ENCODE data around the gene GDPD5. TPM values are rescaled to one million over a fixed set of nuclear protein-coding genes. Genes with fewer than 3 reads are reported as not detected.

The GDPD5 gene
- total RNA-seq, 1 donor from 2014 or later: 36.6 TPM

- Histone ChIP-seq H3K4me1 (peaks cover 24% of the 10 kb centered on the region), H3K27ac (no peak overlapping the region), H3K27me3 (no peaks in the 10 kb centered on the region), H3K4me3 (no peak overlapping the region), H3K36me3 (no peaks in the 10 kb centered on the region), H3K9me3 (no peaks in the 10 kb centered on the region)
- intact Hi-C loops (cut with DNase I): no loop called here
- DNase-seq (ENCODE audit: extremely low spot score in 2 of 2): no peak
- no peak for TF ChIP-seq POLR2A (IDR thresholded peaks at IDR 0.05)
- TF ChIP-seq CTCF (IDR thresholded peaks at IDR 0.05): no peak
- no peak for TF ChIP-seq POLR2AphosphoS5 (IDR thresholded peaks at IDR 0.05; ENCODE audit: insufficient read depth in 1 of 2, low read depth in 1 of 2)
Measured at GRCh38 chr11:75477614-75477935, 48.2 kb downstream of the GDPD5 start.

GRCh38 chr11:75476739-75477613 lies 48.8 kb downstream of the GDPD5 start:
- H3K4me3 ChIP-seq: no peak overlapping the region
- TF ChIP-seq CTCF (IDR thresholded peaks at IDR 0.05) (no peak), POLR2A (IDR thresholded peaks at IDR 0.05) (no peak), POLR2AphosphoS5 (IDR thresholded peaks at IDR 0.05; ENCODE audit: insufficient read depth in 1 of 2, low read depth in 1 of 2) (no peak)
- DNase-seq (ENCODE audit: extremely low spot score in 2 of 2): no peak
- H3K4me1 ChIP-seq: peaks cover 24% of the 10 kb centered on the region
- intact Hi-C loops (cut with DNase I): no loop called here
- no peaks in the 10 kb centered on the region for H3K36me3 ChIP-seq
- H3K27me3 ChIP-seq: no peaks in the 10 kb centered on the region
- no peak overlapping the region for H3K27ac ChIP-seq
- no peaks in the 10 kb centered on the region for H3K9me3 ChIP-seq

GRCh38 chr11:75475767-75476650 lies 49.7 kb downstream of the GDPD5 start:
- H3K27me3 ChIP-seq: no peaks in the 10 kb centered on the region
- peaks cover 24% of the 10 kb centered on the region for H3K4me1 ChIP-seq
- no peak for DNase-seq (ENCODE audit: extremely low spot score in 2 of 2)
- no peaks in the 10 kb centered on the region for H3K9me3 ChIP-seq
- H3K4me3 ChIP-seq: peak overlapping the region in 1 of 2 donors; percentile 6
- no peaks in the 10 kb centered on the region for H3K36me3 ChIP-seq
- peak overlapping the region; percentile 42 for H3K27ac ChIP-seq
- TF ChIP-seq POLR2AphosphoS5 (IDR thresholded peaks at IDR 0.05; ENCODE audit: insufficient read depth in 1 of 2, low read depth in 1 of 2) (peak in 1 of 2 donors; percentile 8), CTCF (IDR thresholded peaks at IDR 0.05) (no peak)
- intact Hi-C loops (cut with DNase I): no loop called here

GRCh38 chr11:75474878-75475766 lies 50.6 kb downstream of the GDPD5 start:
- Histone ChIP-seq H3K9me3 (no peaks in the 10 kb centered on the region), H3K27ac (peak overlapping the region; percentile 42), H3K27me3 (no peaks in the 10 kb centered on the region), H3K4me1 (peaks cover 24% of the 10 kb centered on the region), H3K36me3 (no peaks in the 10 kb centered on the region), H3K4me3 (peak overlapping the region in 1 of 2 donors; percentile 6)
- DNase-seq (ENCODE audit: extremely low spot score in 2 of 2): no peak
- intact Hi-C loops (cut with DNase I): no loop called here
- no peak for TF ChIP-seq POLR2AphosphoS5 (IDR thresholded peaks at IDR 0.05; ENCODE audit: insufficient read depth in 1 of 2, low read depth in 1 of 2)

- H3K36me3 ChIP-seq: no peaks in the 10 kb centered on the region
Measured at GRCh38 chr11:75474240-75474639, 51.5 kb downstream of the GDPD5 start.

More at GRCh38 chr11:75474240-75474639, 51.5 kb downstream of the GDPD5 start:
- TF ChIP-seq CTCF (IDR thresholded peaks at IDR 0.05) (no peak), POLR2A (IDR thresholded peaks at IDR 0.05) (no peak), POLR2AphosphoS5 (IDR thresholded peaks at IDR 0.05; ENCODE audit: insufficient read depth in 1 of 2, low read depth in 1 of 2) (no peak)
- H3K4me1 ChIP-seq: peaks cover 25% of the 10 kb centered on the region
- no peaks in the 10 kb centered on the region for H3K27me3 ChIP-seq
- H3K4me3 ChIP-seq: no peak overlapping the region
- intact Hi-C loops (cut with DNase I): no loop called here
- no peak for DNase-seq (ENCODE audit: extremely low spot score in 2 of 2)
- H3K9me3 ChIP-seq: no peaks in the 10 kb centered on the region
- no peak overlapping the region for H3K27ac ChIP-seq

Measured in vagina (tissue), 2 donors.